HepG2 (cell line): ENCODE data around the gene RRM2. TPM values are rescaled to one million over a fixed set of nuclear protein-coding genes. Genes with fewer than 3 reads are reported as not detected.
A peak's percentile ranks its signal among the peaks of the same experiment; 100 is the strongest.

ENCODE experiments used
- ADNP ChIP-seq: sonication (generic); formaldehyde crosslinking; IDR thresholded peaks from 2 replicates; pipeline ENCODE4 v1.4.0; 2020; ENCODE audit warnings: missing genetic modification reagents
- BCL3 ChIP-seq: sonication (generic); formaldehyde crosslinking; IDR thresholded peaks from 2 replicates; pipeline ENCODE4 v1.5.1; 2020; ENCODE audit warnings: mild to moderate bottlenecking, missing genetic modification reagents, moderate library complexity
- EEA1 ChIP-seq: sonication (generic); formaldehyde crosslinking; IDR thresholded peaks from 2 replicates; pipeline ENCODE4 v1.5.1; 2020; ENCODE audit warnings: mild to moderate bottlenecking, missing genetic modification reagents, borderline replicate concordance
- GMEB1 ChIP-seq: sonication (generic); formaldehyde crosslinking; IDR thresholded peaks from 2 replicates; pipeline ENCODE4 v1.5.1; 2020; ENCODE audit warnings: missing genetic modification reagents, mild to moderate bottlenecking, borderline replicate concordance
- JARID2 ChIP-seq: sonication (generic); formaldehyde crosslinking; IDR thresholded peaks from 2 replicates; pipeline ENCODE4 v1.8.1; 2023; ENCODE audit warnings: missing genetic modification reagents, inconsistent platforms; ENCODE audit not compliant: insufficient replicate concordance
- KAT8 ChIP-seq: IDR thresholded peaks from 2 replicates; pipeline ENCODE4 v1.6.1; 2016; ENCODE audit warnings: missing genetic modification reagents, missing compliant biosample characterization
- KLF9 ChIP-seq: IDR thresholded peaks from 2 replicates; pipeline ENCODE4 v1.6.1; 2016; ENCODE audit warnings: low read depth
- KMT2B ChIP-seq: IDR thresholded peaks from 2 replicates; pipeline ENCODE4 v1.6.1; 2016; ENCODE audit warnings: missing genetic modification reagents, missing compliant biosample characterization
- MAFF ChIP-seq: IDR thresholded peaks from 2 replicates; pipeline ENCODE4 v1.6.1; 2011; ENCODE audit warnings: low read depth, low read length, improper control_type of control experiment
- MATR3 ChIP-seq: sonication (generic); formaldehyde crosslinking; IDR thresholded peaks from 2 replicates; pipeline ENCODE4 v1.4.0; 2020; ENCODE audit warnings: missing genetic modification reagents
- MAZ ChIP-seq, 2 experiments: sonication (generic) in 1 of 2; formaldehyde crosslinking in 1 of 2; IDR thresholded peaks; 2 replicates each; pipeline versions ENCODE4 v1.5.0 to v1.6.1; 2012 to 2020; ENCODE audit warnings: low read depth in 2 of 2, mild to moderate bottlenecking in 2 of 2, borderline replicate concordance in 1 of 2, improper control_type of control experiment in 1 of 2, low read length in 1 of 2, missing genetic modification reagents in 1 of 2, moderate library complexity in 1 of 2
- MIER2 ChIP-seq: IDR thresholded peaks from 2 replicates; pipeline ENCODE4 v1.6.1; 2016; ENCODE audit warnings: missing biosample characterization, missing genetic modification reagents
- NFE2 ChIP-seq: sonication (generic); formaldehyde crosslinking; IDR thresholded peaks from 2 replicates; pipeline ENCODE4 v1.4.0; 2020; ENCODE audit warnings: missing genetic modification reagents
- PAWR ChIP-seq: sonication (generic); formaldehyde crosslinking; IDR thresholded peaks from 2 replicates; pipeline ENCODE4 v1.4.0; 2020; ENCODE audit warnings: missing genetic modification reagents, mild to moderate bottlenecking, borderline replicate concordance
- PHF5A ChIP-seq: IDR thresholded peaks from one replicate; pipeline ENCODE4 v1.6.1; 2018; ENCODE audit warnings: low read depth, missing genetic modification reagents; ENCODE audit not compliant: unreplicated experiment
- RXRA ChIP-seq: sonication (generic); formaldehyde crosslinking; IDR thresholded peaks from 2 replicates; pipeline ENCODE4 v1.5.1; 2020; ENCODE audit warnings: missing genetic modification reagents
- SMYD3 ChIP-seq: sonication (generic); formaldehyde crosslinking; IDR thresholded peaks from 2 replicates; pipeline ENCODE4 v1.8.1; 2023; ENCODE audit warnings: mild to moderate bottlenecking, missing genetic modification reagents
- SNAI1 ChIP-seq: sonication (generic); formaldehyde crosslinking; IDR thresholded peaks from 2 replicates; pipeline ENCODE4 v1.5.0; 2020; ENCODE audit warnings: mild to moderate bottlenecking, missing genetic modification reagents, borderline replicate concordance
- TBX3 ChIP-seq: fragments of 450-650 bp; IDR thresholded peaks from 2 replicates; pipeline ENCODE4 v1.6.1; 2017; ENCODE audit warnings: antibody characterized with exemption, mild to moderate bottlenecking, inconsistent platforms, borderline replicate concordance
- ZHX1 ChIP-seq: sonication (generic); formaldehyde crosslinking; IDR thresholded peaks from 2 replicates; pipeline ENCODE4 v1.8.1; 2022; ENCODE audit warnings: low read depth, mild to moderate bottlenecking, missing genetic modification reagents
- ZNF296 ChIP-seq: sonication (generic); formaldehyde crosslinking; conservative IDR thresholded peaks from 2 replicates; pipeline ENCODE4 v1.5.0; 2020; ENCODE audit warnings: mild to moderate bottlenecking, missing genetic modification reagents
- ZNF33A ChIP-seq: sonication (generic); formaldehyde crosslinking; IDR thresholded peaks from 2 replicates; pipeline ENCODE4 v1.5.1; 2020; ENCODE audit warnings: missing genetic modification reagents, mild to moderate bottlenecking, moderate library complexity, borderline replicate concordance
- ZNF614 ChIP-seq: IDR thresholded peaks from 2 replicates; pipeline ENCODE4 v1.6.1; 2018; ENCODE audit warnings: missing biosample characterization, missing genetic modification reagents, inconsistent platforms, borderline replicate concordance
- ZNF629 ChIP-seq: sonication (generic); formaldehyde crosslinking; conservative IDR thresholded peaks from 2 replicates; pipeline ENCODE4 v1.5.0; 2020; ENCODE audit warnings: missing genetic modification reagents
- ZSCAN12 ChIP-seq: sonication (generic); formaldehyde crosslinking; IDR thresholded peaks from 2 replicates; pipeline ENCODE4 v1.9.0; 2021; ENCODE audit warnings: mild to moderate bottlenecking, missing genetic modification reagents
- polyA plus RNA-seq, 8 experiments: library from polyadenylated mRNA; depleted of rRNA in 3 of 8; stranded (reverse) in 7 of 8; unstranded in 1 of 8; fragments of >200 nt; fragmentation: Illumina TruSeq in 4 of 8; extraction: Trizol in 4 of 8; gene quantifications; 2 replicates each; pipeline versions ENCODE4 v1.2.1 to v1.2.3, GENCODE V29; 2011 to 2016; ENCODE audit warnings: low read depth in 4 of 8, missing spikeins in 1 of 8, mixed read lengths in 1 of 8; ENCODE audit not compliant: insufficient read depth in 1 of 8
- total RNA-seq, 5 experiments: library from RNA; depleted of rRNA; stranded (reverse); fragments of >200 nt; fragmentation: Illumina TruSeq; extraction: Trizol; gene quantifications; 2 replicates each; pipeline ENCODE4 v1.2.3, GENCODE V29; 2016; ENCODE audit warnings: low read depth in 1 of 5

RRM2 gene
- total and polyA plus RNA-seq, 2 of the 13 experiments (the other 11 are each of a cell fraction or from before 2014, with no cell fraction given) = 31.3 to 150 TPM

GRCh38 chr2:10119601-10120157 lies 2.9 kb upstream of the RRM2 start (continued):
- no peak for TF ChIP-seq SMYD3 (CRISPR knock-in tag)
- no peak for TF ChIP-seq JARID2 (CRISPR knock-in tag)
- no peak for TF ChIP-seq MATR3
- TF ChIP-seq TBX3 = no peak
- TF ChIP-seq ZNF614 (CRISPR knock-in tag) = no peak
- TF ChIP-seq MAZ (IDR thresholded peaks at IDR 0.05; ENCODE audit: borderline replicate concordance, low read depth, low read length) = no peak
- TF ChIP-seq MAZ (CRISPR knock-in tag; IDR thresholded peaks at IDR 0.05; ENCODE audit: low read depth) = no peak
- no peak for TF ChIP-seq GMEB1 (CRISPR knock-in tag)
- no peak for TF ChIP-seq RXRA (CRISPR knock-in tag)
- TF ChIP-seq MAFF = no peak
- no peak; the same call in 1 of the 2 replicates for TF ChIP-seq ZHX1
- TF ChIP-seq BCL3 = no peak
- no peak for TF ChIP-seq KAT8
- TF ChIP-seq PAWR (CRISPR knock-in tag) = no peak
- TF ChIP-seq ZNF629 (CRISPR knock-in tag) = no peak
- 0 out of 2 replicates have a peak, but pooled peaks have one; percentile 44 for TF ChIP-seq ZSCAN12 (CRISPR knock-in tag)
- TF ChIP-seq EEA1 = no peak
- no peak for TF ChIP-seq ZNF33A
- TF ChIP-seq KLF9 (CRISPR knock-in tag) = no peak
- TF ChIP-seq SNAI1 (CRISPR knock-in tag) = no peak
- no peak for TF ChIP-seq MIER2 (CRISPR knock-in tag)
- TF ChIP-seq PHF5A (CRISPR knock-in tag) = no peak
- no peak for TF ChIP-seq NFE2 (CRISPR knock-in tag)
- TF ChIP-seq KMT2B (CRISPR knock-in tag) = no peak
- 0 out of 2 replicates have a peak, but pooled peaks have one; percentile 32 for TF ChIP-seq ADNP
- no peak for TF ChIP-seq ZNF296 (CRISPR knock-in tag)
